ENCODE results near the gene FFAR2.

Gene FFAR2

DNA sequence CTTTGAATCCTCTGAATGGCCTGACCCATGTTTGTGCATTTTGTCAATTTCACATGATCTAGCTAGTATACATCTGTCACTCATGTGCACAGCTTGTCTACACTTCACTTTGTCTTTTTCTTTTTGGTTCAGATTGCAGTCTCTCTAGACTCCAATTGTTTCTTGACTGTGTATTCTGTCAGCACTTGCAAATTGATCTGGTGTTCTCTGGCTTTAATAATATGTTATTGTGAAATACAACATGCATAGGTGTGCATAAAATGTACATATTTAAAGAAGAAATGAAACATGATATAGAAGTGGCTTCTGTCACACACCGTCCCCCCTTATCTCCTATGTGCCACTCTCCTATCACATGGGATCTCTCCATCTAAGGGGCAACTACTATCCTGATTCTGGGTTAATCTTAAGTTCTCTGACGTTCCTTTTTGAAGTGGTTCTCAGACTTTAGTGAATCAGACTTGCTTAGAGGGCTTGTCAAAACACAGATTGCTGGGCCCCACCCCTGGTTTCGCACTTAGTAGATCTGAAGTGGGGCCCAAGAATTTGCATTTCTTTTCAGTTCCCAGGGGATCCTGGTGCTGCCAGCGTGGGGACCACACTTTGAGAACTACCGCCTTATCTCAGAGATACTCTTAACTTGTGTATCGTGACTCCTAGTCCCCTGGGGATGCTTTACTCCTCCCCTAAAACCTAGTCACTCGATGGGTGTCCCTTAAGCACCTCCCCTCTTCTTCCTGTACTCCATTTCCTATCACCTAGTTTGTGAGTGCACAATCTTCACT is 36.4 kb downstream of the FFAR2 start:
- no peaks in the 10 kb centered on the region for H3K4me1 Mint-ChIP-seq
- H3K27me3 Mint-ChIP-seq: peaks cover 22% of the 10 kb centered on the region

GRCh38 chr19:35486268-35486708 is 38.2 kb downstream of the FFAR2 start:
- DNase-seq (ENCODE audit: low spot score in 2 of 2) (no peak), ATAC-seq (replicated peaks; ENCODE audit: extremely low read depth, poor library complexity, severe bottlenecking) (no peak)
- H3K27ac Mint-ChIP-seq (ENCODE audit: low read depth): no peak overlapping the region
- no peak overlapping the region for H3K4me3 Mint-ChIP-seq
- H3K36me3 Mint-ChIP-seq (ENCODE audit: insufficient read depth): no peaks in the 10 kb centered on the region
- peaks cover 41% of the 10 kb centered on the region for H3K27me3 Mint-ChIP-seq
- H3K4me1 Mint-ChIP-seq: no peaks in the 10 kb centered on the region
- no peaks in the 10 kb centered on the region for H3K9me3 Mint-ChIP-seq

More for the DNA sequence above, 36.4 kb downstream of the FFAR2 start:
- Mint-ChIP-seq H3K36me3 (ENCODE audit: insufficient read depth) (no peaks in the 10 kb centered on the region), H3K27ac (ENCODE audit: low read depth) (no peak overlapping the region), H3K4me3 (no peak overlapping the region), H3K9me3 (no peaks in the 10 kb centered on the region)
- DNase-seq (ENCODE audit: low spot score in 2 of 2) (no peak), ATAC-seq (replicated peaks; ENCODE audit: extremely low read depth, poor library complexity, severe bottlenecking) (no peak)

- no peaks in the 10 kb centered on the region for H3K9me3 Mint-ChIP-seq
- no peak overlapping the region for H3K4me3 Mint-ChIP-seq
- ATAC-seq (replicated peaks; ENCODE audit: extremely low read depth, poor library complexity, severe bottlenecking): no peak
- no peak for DNase-seq (ENCODE audit: low spot score in 2 of 2)
- no peak overlapping the region for H3K27ac Mint-ChIP-seq (ENCODE audit: low read depth)
- H3K4me1 Mint-ChIP-seq: no peaks in the 10 kb centered on the region
- H3K27me3 Mint-ChIP-seq: peaks cover 49% of the 10 kb centered on the region
- no peaks in the 10 kb centered on the region for H3K36me3 Mint-ChIP-seq (ENCODE audit: insufficient read depth)
Measured at GRCh38 chr19:35487656-35488182, 39.7 kb downstream of the FFAR2 start.

GRCh38 chr19:35488677-35489076 is 40.6 kb downstream of the FFAR2 start:
- DNase-seq (ENCODE audit: low spot score in 2 of 2): no peak
- Mint-ChIP-seq H3K36me3 (ENCODE audit: insufficient read depth) (no peaks in the 10 kb centered on the region), H3K27me3 (peaks cover 55% of the 10 kb centered on the region), H3K4me1 (no peaks in the 10 kb centered on the region), H3K9me3 (no peaks in the 10 kb centered on the region), H3K4me3 (no peak overlapping the region), H3K27ac (ENCODE audit: low read depth) (no peak overlapping the region)
- ATAC-seq (replicated peaks; ENCODE audit: extremely low read depth, poor library complexity, severe bottlenecking): no peak

DNA sequence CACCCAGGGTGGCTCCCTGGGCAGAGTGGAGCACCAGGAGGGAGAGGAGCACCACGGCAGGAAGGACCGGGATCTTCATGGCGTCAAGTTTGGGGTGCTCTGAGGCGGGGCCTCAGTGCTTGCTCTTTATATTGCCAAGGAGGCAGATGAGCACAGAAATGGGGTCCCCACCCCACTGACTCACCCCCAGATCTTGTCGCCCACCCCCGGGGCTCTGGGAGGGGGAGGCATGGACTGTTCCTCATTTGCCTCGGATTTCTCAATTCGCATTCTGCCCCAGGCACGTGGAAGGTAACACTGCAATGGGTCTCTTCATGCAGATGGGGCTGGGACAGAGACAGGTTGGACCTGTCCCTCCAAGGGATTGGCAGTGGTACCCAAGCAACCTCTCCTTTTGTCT is 42.3 kb downstream of the FFAR2 start, which contains the start of gene KRTDAP:
Gene KRTDAP (minus strand): TSS at position 101 of the 400 bp plus-strand sequence. CDS start 22 bp downstream, at position 79.
- Mint-ChIP-seq H3K36me3 (ENCODE audit: insufficient read depth) (no peaks in the 10 kb centered on the region), H3K27me3 (peaks cover 55% of the 10 kb centered on the region), H3K9me3 (no peaks in the 10 kb centered on the region), H3K4me3 (no peak within 1 kb of the TSS), H3K27ac (ENCODE audit: low read depth) (no peak within 1 kb of the TSS), H3K4me1 (peaks cover 7% of the 10 kb centered on the region)
- ATAC-seq (replicated peaks; ENCODE audit: extremely low read depth, poor library complexity, severe bottlenecking) (no peak), DNase-seq (ENCODE audit: low spot score in 2 of 2) (no peak)

DNA sequence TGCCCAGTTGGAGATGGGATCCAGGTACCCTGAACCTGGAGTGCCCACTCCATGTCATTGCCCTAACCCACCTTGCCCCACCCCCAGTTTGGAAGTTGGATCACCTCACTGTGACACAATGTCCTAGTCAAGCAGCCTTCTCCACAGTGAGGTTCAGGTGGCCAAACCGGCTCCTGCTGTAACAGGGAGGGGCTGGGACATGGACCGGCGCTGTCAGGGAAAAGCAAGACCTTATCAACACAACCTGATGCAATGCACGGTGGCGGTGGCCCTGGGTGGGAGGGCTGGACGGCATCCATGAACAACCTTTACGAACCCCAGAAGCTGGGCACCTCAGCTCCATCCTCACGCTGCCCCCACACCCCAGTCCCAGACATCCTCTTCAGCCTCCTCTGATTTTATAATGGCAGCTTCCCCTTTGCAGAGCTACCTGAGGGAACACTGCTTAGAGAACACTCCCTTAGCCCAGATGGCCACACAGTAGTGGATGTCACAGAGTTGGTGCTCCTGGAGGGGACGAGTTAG is 43.8 kb downstream of the FFAR2 start:
- ATAC-seq (replicated peaks; ENCODE audit: extremely low read depth, poor library complexity, severe bottlenecking): no peak
- no peak overlapping the region for H3K27ac Mint-ChIP-seq (ENCODE audit: low read depth)

GRCh38 chr19:35493971-35494370 is 45.9 kb downstream of the FFAR2 start:
- H3K9me3 Mint-ChIP-seq: no peaks in the 10 kb centered on the region
- ATAC-seq (replicated peaks; ENCODE audit: extremely low read depth, poor library complexity, severe bottlenecking): no peak
- peaks cover 9% of the 10 kb centered on the region for H3K4me1 Mint-ChIP-seq
- no peak overlapping the region for H3K4me3 Mint-ChIP-seq
- DNase-seq (ENCODE audit: low spot score in 2 of 2): no peak
- H3K27ac Mint-ChIP-seq (ENCODE audit: low read depth): no peak overlapping the region
- H3K36me3 Mint-ChIP-seq (ENCODE audit: insufficient read depth): peaks cover 2% of the 10 kb centered on the region
- peaks cover 34% of the 10 kb centered on the region for H3K27me3 Mint-ChIP-seq

More for the DNA sequence above, 43.8 kb downstream of the FFAR2 start:
- Mint-ChIP-seq H3K36me3 (ENCODE audit: insufficient read depth) (peaks cover 2% of the 10 kb centered on the region), H3K4me3 (no peak overlapping the region), H3K4me1 (peaks cover 9% of the 10 kb centered on the region), H3K27me3 (peaks cover 50% of the 10 kb centered on the region), H3K9me3 (no peaks in the 10 kb centered on the region)
- DNase-seq (ENCODE audit: low spot score in 2 of 2): no peak

- H3K4me1 Mint-ChIP-seq: peaks cover 9% of the 10 kb centered on the region
- peaks cover 24% of the 10 kb centered on the region for H3K27me3 Mint-ChIP-seq
- peak; percentile 41 to 51 for DNase-seq (ENCODE audit: low spot score in 2 of 2)
- H3K9me3 Mint-ChIP-seq: no peaks in the 10 kb centered on the region
- H3K36me3 Mint-ChIP-seq (ENCODE audit: insufficient read depth): peaks cover 2% of the 10 kb centered on the region
- H3K27ac Mint-ChIP-seq (ENCODE audit: low read depth): no peak overlapping the region
- ATAC-seq (replicated peaks; ENCODE audit: extremely low read depth, poor library complexity, severe bottlenecking): peak; percentile 68
- H3K4me3 Mint-ChIP-seq: no peak overlapping the region
Measured at GRCh38 chr19:35495107-35496064, 47.3 kb downstream of the FFAR2 start.

- Mint-ChIP-seq H3K9me3 (no peaks in the 10 kb centered on the region), H3K27me3 (peaks cover 18% of the 10 kb centered on the region), H3K27ac (ENCODE audit: low read depth) (no peak overlapping the region), H3K4me3 (no peak overlapping the region), H3K4me1 (peaks cover 15% of the 10 kb centered on the region), H3K36me3 (ENCODE audit: insufficient read depth) (peaks cover 2% of the 10 kb centered on the region)
- DNase-seq (ENCODE audit: low spot score in 2 of 2): no peak
- ATAC-seq (replicated peaks; ENCODE audit: extremely low read depth, poor library complexity, severe bottlenecking): no peak
Measured at GRCh38 chr19:35497406-35497805, 49.3 kb downstream of the FFAR2 start.

GRCh38 chr19:35498220-35498619 is 50.2 kb downstream of the FFAR2 start:
- DNase-seq (ENCODE audit: low spot score in 2 of 2): no peak
- Mint-ChIP-seq H3K9me3 (no peaks in the 10 kb centered on the region), H3K27me3 (peaks cover 18% of the 10 kb centered on the region), H3K27ac (ENCODE audit: low read depth) (no peak overlapping the region), H3K36me3 (ENCODE audit: insufficient read depth) (peaks cover 2% of the 10 kb centered on the region), H3K4me1 (peaks cover 15% of the 10 kb centered on the region), H3K4me3 (no peak overlapping the region)
- ATAC-seq (replicated peaks; ENCODE audit: extremely low read depth, poor library complexity, severe bottlenecking): no peak

- peaks cover 2% of the 10 kb centered on the region for H3K36me3 Mint-ChIP-seq (ENCODE audit: insufficient read depth)
- H3K4me3 Mint-ChIP-seq: no peak overlapping the region
- H3K27ac Mint-ChIP-seq (ENCODE audit: low read depth): no peak overlapping the region
- peaks cover 22% of the 10 kb centered on the region for H3K27me3 Mint-ChIP-seq
- H3K4me1 Mint-ChIP-seq: peaks cover 15% of the 10 kb centered on the region
- no peak for ATAC-seq (replicated peaks; ENCODE audit: extremely low read depth, poor library complexity, severe bottlenecking)
- no peak for DNase-seq (ENCODE audit: low spot score in 2 of 2)
- H3K9me3 Mint-ChIP-seq: no peaks in the 10 kb centered on the region
Measured at GRCh38 chr19:35498984-35499527, 51.0 kb downstream of the FFAR2 start.

GRCh38 chr19:35500611-35501010 is 52.6 kb downstream of the FFAR2 start:
- no peak for ATAC-seq (replicated peaks; ENCODE audit: extremely low read depth, poor library complexity, severe bottlenecking)
- Mint-ChIP-seq H3K36me3 (ENCODE audit: insufficient read depth) (peaks cover 2% of the 10 kb centered on the region), H3K4me3 (no peak overlapping the region), H3K4me1 (peaks cover 6% of the 10 kb centered on the region), H3K27me3 (peaks cover 27% of the 10 kb centered on the region), H3K27ac (ENCODE audit: low read depth) (no peak overlapping the region), H3K9me3 (no peaks in the 10 kb centered on the region)
- no peak for DNase-seq (ENCODE audit: low spot score in 2 of 2)

Measured in central memory CD8-positive, alpha-beta T cell (primary cell).